T-helper 2 cell treated with Interferon-gamma antibody and Interleukin-4, amounts not matched to agents 100 ng/mL and 5 ng/mL, for 36 hours (primary cell): Measurements from ENCODE around the gene HYKK. TPM values are rescaled to one million over a fixed set of nuclear protein-coding genes. Genes with fewer than 3 reads are reported as not detected.
"Not testable (repeated sequence)": the region's sequence is repeated elsewhere in the genome, so short reads cannot be mapped to it uniquely, and the experiment has no call there.

Source experiments
- intact Hi-C: fragments of 100-400 bp; cut with micrococcal nuclease; formaldehyde crosslinking; loops from one replicate; pipeline ENCODE4 v1.15.1; 2023
- total RNA-seq: library from RNA; stranded (reverse); gene quantifications from 2 replicates; pipeline ENCODE4 v1.2.3, GENCODE V29; 2022

Gene HYKK
- total RNA-seq, 1 donor from 2014 or later, result 1.2 TPM

GRCh38 chr15:78540141-78540870 is 32.9 kb downstream of the HYKK start, which contains the start of gene PSMA4:
TSS of gene PSMA4 (plus strand) at chr15:78540444. CDS start at chr15:78541928, 1,484 bp downstream.
- intact Hi-C loops, result loop anchor here (1.0 to 5.0 kb wide), 4 partner anchors 33 to 332 kb away; partner anchors contain the start of genes HYKK, IREB2, MORF4L1 and SKIC8

GRCh38 chr15:78540871-78541743 is 33.7 kb downstream of the HYKK start:
- intact Hi-C loops, result loop anchor here (1.0 to 5.0 kb wide), 5 partner anchors 25 to 331 kb away; partner anchors contain the start of genes HYKK, IREB2, MORF4L1 and SKIC8

- intact Hi-C loops, result loop anchor here (1.0 to 5.0 kb wide), 2 partner anchors 25 to 331 kb away; partner anchors contain the start of gene MORF4L1
These were observed 34.3 kb downstream of the HYKK start for GRCh38 chr15:78541744-78542034.

DNA sequence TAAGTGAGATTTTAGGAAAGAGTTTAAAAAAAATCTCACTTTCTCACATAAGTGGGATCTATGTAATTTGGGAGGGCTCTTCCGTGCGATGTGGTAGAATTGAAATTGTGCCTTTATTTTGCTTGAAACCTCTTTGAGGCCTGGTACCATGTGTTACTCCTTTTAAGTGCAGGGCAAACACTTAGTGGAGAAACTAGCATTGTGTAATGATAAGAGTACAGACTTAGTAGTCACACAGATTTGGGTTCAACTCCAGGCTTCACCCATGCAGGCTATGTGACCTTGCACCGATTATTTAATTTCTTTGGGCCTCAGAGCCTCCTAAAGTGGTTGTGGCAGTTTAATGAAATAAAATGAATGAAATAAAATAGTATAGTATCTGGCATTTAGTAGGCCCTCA is 35.3 kb downstream of the HYKK start:
- intact Hi-C loops, result loop anchor here (5.0 kb wide), 1 partner anchor 330 kb away; the partner anchor contains the start of gene MORF4L1

DNA sequence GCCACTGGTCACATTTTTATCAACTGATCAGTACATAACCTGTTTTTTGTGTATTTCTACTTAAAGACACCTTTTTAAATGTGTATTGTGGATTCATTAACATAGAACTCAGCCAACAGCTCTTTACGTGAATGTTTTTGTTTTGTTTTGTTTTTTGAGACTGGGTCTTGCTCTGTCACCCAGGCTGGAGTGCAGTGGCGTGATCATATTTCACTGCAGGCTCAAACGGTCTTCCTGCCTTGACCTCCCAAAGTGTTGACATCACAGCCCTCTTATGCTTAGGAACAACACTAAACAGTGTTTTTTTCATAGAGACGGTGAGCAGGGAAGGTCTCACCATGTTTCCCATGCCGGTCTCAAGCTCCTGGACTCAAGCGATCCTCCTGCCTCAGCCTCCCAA is 42.8 kb downstream of the HYKK start:
- intact Hi-C loops, result no loop called here

GRCh38 chr15:78550815-78551214 is 43.4 kb downstream of the HYKK start:
- intact Hi-C loops, result no loop called here

DNA sequence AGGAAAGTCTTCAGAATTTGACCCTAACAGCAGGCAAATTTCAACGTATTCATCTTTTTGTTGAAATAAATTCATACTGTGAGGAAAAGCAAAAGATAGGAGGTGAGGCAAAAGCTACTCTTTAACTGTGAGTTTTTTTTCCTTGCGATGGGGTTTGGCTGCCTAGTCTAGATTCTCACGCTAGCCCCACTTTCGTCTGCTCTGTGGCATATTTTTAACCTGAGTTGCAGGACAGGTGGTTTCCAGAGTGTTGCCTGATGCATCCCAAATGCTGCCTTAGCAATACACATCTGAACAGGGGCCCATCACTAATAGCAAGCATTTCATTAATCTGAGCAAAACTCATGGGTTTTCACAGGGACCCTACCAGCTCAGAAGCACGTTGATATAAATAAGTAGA is 44.5 kb downstream of the HYKK start:
- intact Hi-C loops, result no loop called here

- intact Hi-C loops, result no loop called here
These were observed 45.2 kb downstream of the HYKK start for GRCh38 chr15:78552597-78552996.

GRCh38 chr15:78560201-78560600 is 52.8 kb downstream of the HYKK start:
- intact Hi-C loops, result not testable (repeated sequence)

GRCh38 chr15:78561490-78561889 is 54.1 kb downstream of the HYKK start:
- intact Hi-C loops, result no loop called here

- intact Hi-C loops, result no loop called here
These were observed 55.7 kb downstream of the HYKK start for GRCh38 chr15:78563092-78563491.

- intact Hi-C loops, result no loop called here
These were observed 57.3 kb downstream of the HYKK start for GRCh38 chr15:78564743-78565096.

- intact Hi-C loops, result no loop called here
These were observed 57.9 kb downstream of the HYKK start, which contains the start of gene CHRNA5 for GRCh38 chr15:78565097-78565950. TSS of gene CHRNA5 (plus strand) at chr15:78565520. CDS start at chr15:78565720, 200 bp downstream.

GRCh38 chr15:78565951-78566774 is 58.8 kb downstream of the HYKK start:
- intact Hi-C loops, result loop anchor here (1.0 kb wide), 1 partner anchor 25 kb away; no protein-coding TSS in a partner anchor

GRCh38 chr15:78567531-78567930 is 60.2 kb downstream of the HYKK start:
- intact Hi-C loops, result no loop called here

- intact Hi-C loops, result no loop called here
These were observed 63.3 kb downstream of the HYKK start for GRCh38 chr15:78570710-78571109.

DNA sequence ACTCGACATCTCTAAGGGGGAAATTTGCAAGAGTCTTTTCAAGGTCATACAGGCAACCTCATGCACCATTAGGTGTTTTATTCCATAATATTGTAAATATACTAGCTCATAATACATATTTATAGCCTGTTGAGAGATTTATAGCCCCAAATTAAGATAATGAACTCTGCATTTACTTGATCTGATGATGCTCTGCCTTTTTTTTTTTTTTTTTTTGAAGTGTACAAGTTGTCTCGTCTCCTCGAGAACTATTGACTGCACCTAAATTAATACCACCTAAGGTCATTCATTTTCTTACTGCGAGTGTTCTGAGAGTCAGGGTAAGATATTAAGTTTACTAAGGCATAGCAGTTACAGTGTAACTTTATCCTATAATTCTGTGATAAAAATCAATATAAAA is 64.0 kb downstream of the HYKK start:
- intact Hi-C loops, result no loop called here

GRCh38 chr15:78573416-78573815 is 66.0 kb downstream of the HYKK start:
- intact Hi-C loops, result no loop called here

DNA sequence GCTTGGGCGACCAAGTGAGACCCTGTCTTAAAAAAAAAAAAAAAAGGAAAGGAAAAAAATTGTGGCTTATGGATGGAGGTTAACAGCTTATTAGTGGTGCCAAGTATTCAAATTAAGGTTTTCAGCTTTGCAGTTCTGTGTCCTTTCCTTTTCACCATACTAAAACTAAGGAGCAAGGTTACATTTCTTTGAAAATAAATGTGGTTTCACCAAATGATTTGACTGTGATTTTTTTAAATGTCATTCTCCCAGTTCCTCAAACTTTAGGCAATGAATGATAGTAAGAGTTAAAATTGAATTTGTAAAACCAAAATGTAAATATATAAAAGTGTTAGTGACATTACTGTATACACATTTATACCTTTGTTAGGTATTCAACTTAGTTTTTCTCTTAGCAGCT is 67.6 kb downstream of the HYKK start:
- intact Hi-C loops, result no loop called here
